ENCODE results near the gene C10orf90.

Gene C10orf90

DNA sequence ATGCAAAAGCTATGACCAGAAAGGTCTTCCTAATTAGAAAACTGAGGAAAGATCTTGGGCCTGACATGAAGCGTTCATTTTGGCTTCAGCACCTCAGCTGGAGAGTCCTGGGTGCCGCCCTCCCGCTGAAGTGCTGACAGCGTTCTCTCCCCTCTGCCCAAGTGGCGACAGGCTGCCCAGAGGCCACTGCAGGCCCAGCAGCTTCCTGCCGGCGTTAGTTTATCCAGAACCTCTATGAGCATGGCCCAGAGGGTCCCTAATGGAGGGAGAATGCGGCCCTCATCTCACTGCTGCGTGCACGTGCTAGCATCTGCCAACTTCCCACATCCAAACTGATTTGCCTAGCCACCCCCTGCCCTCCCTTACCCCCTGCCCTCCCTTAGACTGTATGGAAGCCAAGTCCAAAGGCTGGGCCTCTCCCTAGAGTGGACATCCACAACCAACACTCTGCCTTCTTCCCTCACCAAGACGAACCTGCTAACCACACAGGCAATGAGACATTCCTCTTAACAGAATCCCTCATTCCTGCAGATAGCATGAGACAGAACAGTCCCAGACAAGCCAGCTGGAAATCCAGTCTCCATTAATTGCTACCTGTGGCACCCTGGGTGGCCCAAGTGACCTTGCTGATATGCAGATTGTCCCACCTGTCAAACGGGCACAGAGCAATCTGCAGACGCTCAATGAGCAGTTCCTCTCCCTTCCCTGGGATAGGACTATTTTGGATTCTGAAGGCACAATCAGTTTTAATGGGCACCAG lies 108.4 kb downstream of the C10orf90 start:
- Histone ChIP-seq H4K20me1 (ENCODE audit: insufficient read depth, low read length, poor library complexity, severe bottlenecking) (no peaks in the 10 kb centered on the region), H3K27me3 (ENCODE audit: insufficient read depth, low read length, poor library complexity, severe bottlenecking) (no peaks in the 10 kb centered on the region), H3K4me1 (ENCODE audit: insufficient read depth, low read length, poor library complexity, severe bottlenecking) (no peaks in the 10 kb centered on the region), H2AFZ (ENCODE audit: low read length) (no peak overlapping the region), H3F3A (ENCODE audit: low read depth) (no peaks in the 10 kb centered on the region), H3K79me2 (ENCODE audit: insufficient read depth, low read length) (no peaks in the 10 kb centered on the region), H3K9me3 (ENCODE audit: insufficient read depth, low read depth, low read length) (peaks cover 11% of the 10 kb centered on the region; the same call in 1 of the 2 replicates), H3K9ac (ENCODE audit: low read depth, low read length, poor library complexity, severe bottlenecking) (no peak overlapping the region), H3K36me3 (ENCODE audit: insufficient read depth, low read length) (no peaks in the 10 kb centered on the region), H3K4me2 (ENCODE audit: low read depth, low read length, poor library complexity, severe bottlenecking) (no peak overlapping the region), H3K4me3 (ENCODE audit: low read length, poor library complexity, severe bottlenecking) (no peak overlapping the region), H3K9me2 (replicated peaks; ENCODE audit: low read depth, low read length) (no peaks in the 10 kb centered on the region)
- no peak for TF ChIP-seq EZH2phosphoT487 (IDR thresholded peaks at IDR 0.05; ENCODE audit: borderline replicate concordance)
- no peak for TF ChIP-seq CTCF (conservative IDR thresholded peaks at IDR 0.05; ENCODE audit: low read length)

DNA sequence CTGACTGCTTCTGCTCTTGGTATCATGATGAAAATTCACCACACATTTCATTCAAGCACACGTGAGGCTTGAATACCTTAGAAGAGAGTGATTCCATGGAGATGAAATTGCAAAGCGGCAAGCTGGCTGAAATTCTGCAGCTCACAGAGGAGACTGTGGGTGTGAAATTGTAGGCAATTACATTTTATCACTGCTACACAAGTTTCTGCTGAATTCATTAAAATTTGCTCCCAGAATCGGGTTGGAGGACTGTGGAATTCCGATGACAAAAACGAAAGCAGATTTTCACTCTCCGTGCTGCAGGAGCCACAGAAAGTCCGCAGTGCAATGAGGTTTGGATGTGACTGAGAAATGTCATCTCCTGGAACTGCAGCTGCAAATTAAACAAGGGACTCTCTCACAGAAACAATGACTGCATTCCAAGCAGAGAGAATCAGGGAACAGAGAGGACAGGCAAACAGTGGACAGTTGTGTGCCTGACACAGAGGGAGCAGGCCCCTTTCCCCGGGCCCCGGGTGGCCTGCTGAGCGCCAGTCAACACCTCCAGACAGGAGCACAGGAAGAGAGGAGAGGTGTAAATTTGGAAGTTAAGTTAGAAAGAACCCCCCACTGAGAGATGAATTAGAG lies 109.1 kb downstream of the C10orf90 start:
- Histone ChIP-seq H3K36me3 (ENCODE audit: insufficient read depth, low read length) (no peaks in the 10 kb centered on the region), H3K9ac (ENCODE audit: low read depth, low read length, poor library complexity, severe bottlenecking) (no peak overlapping the region), H3F3A (ENCODE audit: low read depth) (no peaks in the 10 kb centered on the region), H2AFZ (ENCODE audit: low read length) (no peak overlapping the region), H3K9me2 (replicated peaks; ENCODE audit: low read depth, low read length) (no peaks in the 10 kb centered on the region), H3K79me2 (ENCODE audit: insufficient read depth, low read length) (no peaks in the 10 kb centered on the region), H3K27me3 (ENCODE audit: insufficient read depth, low read length, poor library complexity, severe bottlenecking) (no peaks in the 10 kb centered on the region), H3K4me2 (ENCODE audit: low read depth, low read length, poor library complexity, severe bottlenecking) (no peak overlapping the region), H3K4me3 (ENCODE audit: low read length, poor library complexity, severe bottlenecking) (no peak overlapping the region), H4K20me1 (ENCODE audit: insufficient read depth, low read length, poor library complexity, severe bottlenecking) (no peaks in the 10 kb centered on the region), H3K4me1 (ENCODE audit: insufficient read depth, low read length, poor library complexity, severe bottlenecking) (no peaks in the 10 kb centered on the region), H3K9me3 (ENCODE audit: insufficient read depth, low read depth, low read length) (peaks cover 11% of the 10 kb centered on the region; the same call in 1 of the 2 replicates)
- TF ChIP-seq EZH2phosphoT487 (IDR thresholded peaks at IDR 0.05; ENCODE audit: borderline replicate concordance) (no peak), CTCF (conservative IDR thresholded peaks at IDR 0.05; ENCODE audit: low read length) (no peak)

- Histone ChIP-seq H3K9me2 (replicated peaks; ENCODE audit: low read depth, low read length) (no peaks in the 10 kb centered on the region), H3K79me2 (ENCODE audit: insufficient read depth, low read length) (no peaks in the 10 kb centered on the region), H3K36me3 (ENCODE audit: insufficient read depth, low read length) (no peaks in the 10 kb centered on the region), H3K27me3 (ENCODE audit: insufficient read depth, low read length, poor library complexity, severe bottlenecking) (no peaks in the 10 kb centered on the region), H3K4me2 (ENCODE audit: low read depth, low read length, poor library complexity, severe bottlenecking) (no peak overlapping the region), H4K20me1 (ENCODE audit: insufficient read depth, low read length, poor library complexity, severe bottlenecking) (no peaks in the 10 kb centered on the region), H3K9me3 (ENCODE audit: insufficient read depth, low read depth, low read length) (peaks cover 10% of the 10 kb centered on the region; the same call in 1 of the 2 replicates), H3F3A (ENCODE audit: low read depth) (no peaks in the 10 kb centered on the region), H3K4me3 (ENCODE audit: low read length, poor library complexity, severe bottlenecking) (no peak overlapping the region), H3K4me1 (ENCODE audit: insufficient read depth, low read length, poor library complexity, severe bottlenecking) (no peaks in the 10 kb centered on the region), H3K9ac (ENCODE audit: low read depth, low read length, poor library complexity, severe bottlenecking) (no peak overlapping the region), H2AFZ (ENCODE audit: low read length) (no peak overlapping the region)
- TF ChIP-seq EZH2phosphoT487 (IDR thresholded peaks at IDR 0.05; ENCODE audit: borderline replicate concordance) (no peak), CTCF (conservative IDR thresholded peaks at IDR 0.05; ENCODE audit: low read length) (no peak)
These were observed 111.6 kb downstream of the C10orf90 start for GRCh38 chr10:126558881-126559280.
